Thoracic aorta (tissue), 2 donors: ENCODE results near the gene ATXN7. TPM values are rescaled to one million over a fixed set of nuclear protein-coding genes. Genes with fewer than 3 reads are reported as not detected.

Experiments used
- ATAC-seq: fragments of 150-250 bp; one replicate; pipeline ENCODE4 v1.8.0; 2017; ENCODE audit warnings: low read depth; ENCODE audit not compliant: insufficient number of reproducible peaks, low FRiP score
- DNase-seq: peaks from one replicate; pipeline ENCODE4 v3.0.0-alpha.2; 2020; ENCODE audit warnings: low spot score
- H3K27ac ChIP-seq, 2 donors: fragments of 200-600 bp; sonication (generic); 1 replicate in 1 of 2; 2 replicates in 1 of 2; pipeline ENCODE4 v1.5.1; 2016; ENCODE audit warnings: mild to moderate bottlenecking in 2 of 2, moderate library complexity in 2 of 2
- H3K27me3 ChIP-seq: fragments of 200-600 bp; sonication (generic); replicated peaks from 2 replicates; pipeline ENCODE4 v1.6.0; 2016; ENCODE audit warnings: mild to moderate bottlenecking; ENCODE audit not compliant: insufficient read depth
- H3K36me3 ChIP-seq: fragments of 200-600 bp; sonication (generic); one replicate; pipeline ENCODE4 v1.5.1; 2016
- H3K4me1 ChIP-seq, 2 donors: fragments of 200-600 bp; sonication (generic); 1 replicate in 1 of 2; 2 replicates in 1 of 2; pipeline versions ENCODE4 v1.5.1 to v1.6.0; 2016; ENCODE audit warnings: low read depth in 2 of 2, mild to moderate bottlenecking in 1 of 2; ENCODE audit not compliant: control insufficient read depth in 1 of 2
- H3K4me3 ChIP-seq: fragments of 200-600 bp; sonication (generic); 2 replicates; pipeline ENCODE4 v1.5.1; 2016; ENCODE audit warnings: mild to moderate bottlenecking
- H3K9me3 ChIP-seq: fragments of 200-600 bp; sonication (generic); 2 replicates; pipeline ENCODE4 v1.5.1; 2016
- CTCF ChIP-seq: fragments of 200-600 bp; sonication (generic); IDR thresholded peaks from one replicate; pipeline ENCODE4 v1.5.1; 2019; ENCODE audit warnings: antibody characterized with exemption
- total RNA-seq, 2 donors: library from RNA; depleted of rRNA; stranded (reverse); fragments of >200 nt; gene quantifications; one replicate each; pipeline versions ENCODE4 v1.1.0 to v1.2.3, GENCODE V29; 2016

The ATXN7 gene
- total RNA-seq, 2 donors from 2014 or later = 32.5 to 38.4 TPM

GRCh38 chr3:63918321-63918720, 54.7 kb downstream of the ATXN7 start:
- no peaks in the 10 kb centered on the region for H3K9me3 ChIP-seq
- no peak overlapping the region for H3K27ac ChIP-seq
- no peak for TF ChIP-seq CTCF
- H3K4me3 ChIP-seq = no peak overlapping the region
- H3K4me1 ChIP-seq = peaks cover 9 to 15% of the 10 kb centered on the region in 2 donors
- peaks cover 4% of the 10 kb centered on the region for H3K36me3 ChIP-seq
- no peak for ATAC-seq
- no peak for DNase-seq
- no peaks in the 10 kb centered on the region for H3K27me3 ChIP-seq

- Histone ChIP-seq H3K9me3 (no peaks in the 10 kb centered on the region), H3K4me3 (no peak overlapping the region), H3K4me1 (no peaks in the 10 kb centered on the region), H3K36me3 (peaks cover 4% of the 10 kb centered on the region), H3K27me3 (no peaks in the 10 kb centered on the region), H3K27ac (no peak overlapping the region)
- no peak for ATAC-seq
- TF ChIP-seq CTCF = no peak
- DNase-seq = no peak
Observed at GRCh38 chr3:63920001-63920400, 56.3 kb downstream of the ATXN7 start.

GRCh38 chr3:63921741-63922482, 58.2 kb downstream of the ATXN7 start:
- H3K27ac ChIP-seq = no peak overlapping the region
- H3K36me3 ChIP-seq = peaks cover 4% of the 10 kb centered on the region
- DNase-seq (no peak), ATAC-seq (no peak)
- no peak for TF ChIP-seq CTCF
- peaks cover 0 to 1% of the 10 kb centered on the region in 2 donors for H3K4me1 ChIP-seq
- no peak overlapping the region for H3K4me3 ChIP-seq
- H3K27me3 ChIP-seq = no peaks in the 10 kb centered on the region
- no peaks in the 10 kb centered on the region for H3K9me3 ChIP-seq

GRCh38 chr3:63922491-63923199, 59.0 kb downstream of the ATXN7 start:
- Histone ChIP-seq H3K4me3 (no peak overlapping the region), H3K9me3 (no peaks in the 10 kb centered on the region), H3K36me3 (peaks cover 4% of the 10 kb centered on the region), H3K4me1 (peaks cover 0 to 9% of the 10 kb centered on the region in 2 donors), H3K27me3 (no peaks in the 10 kb centered on the region), H3K27ac (no peak overlapping the region)
- no peak for TF ChIP-seq CTCF
- ATAC-seq (no peak), DNase-seq (no peak)

- peaks cover 0 to 14% of the 10 kb centered on the region in 2 donors for H3K4me1 ChIP-seq
- no peak overlapping the region for H3K4me3 ChIP-seq
- H3K27ac ChIP-seq = no peak overlapping the region
- H3K27me3 ChIP-seq = no peaks in the 10 kb centered on the region
- TF ChIP-seq CTCF = no peak
- ATAC-seq (no peak), DNase-seq (no peak)
- H3K36me3 ChIP-seq = peaks cover 4% of the 10 kb centered on the region
- H3K9me3 ChIP-seq = no peaks in the 10 kb centered on the region
Observed at GRCh38 chr3:63926309-63926708, 62.6 kb downstream of the ATXN7 start.
